K562 treated with DMSO at 1 percent for 12 hours (cell line): ENCODE results near the gene RNLS. TPM values are rescaled to one million over a fixed set of nuclear protein-coding genes. Genes with fewer than 3 reads are reported as not detected.

Experiments
- total RNA-seq: library from RNA; unstranded; fragments of 300-600 nt; gene quantifications from 2 replicates; pipeline ENCODE4 v1.2.3, GENCODE V29; 2022; ENCODE audit not compliant: insufficient read depth

Gene RNLS
- total RNA-seq: 2.7 TPM in 1 of 2 replicates, not detected in the other

DNA sequence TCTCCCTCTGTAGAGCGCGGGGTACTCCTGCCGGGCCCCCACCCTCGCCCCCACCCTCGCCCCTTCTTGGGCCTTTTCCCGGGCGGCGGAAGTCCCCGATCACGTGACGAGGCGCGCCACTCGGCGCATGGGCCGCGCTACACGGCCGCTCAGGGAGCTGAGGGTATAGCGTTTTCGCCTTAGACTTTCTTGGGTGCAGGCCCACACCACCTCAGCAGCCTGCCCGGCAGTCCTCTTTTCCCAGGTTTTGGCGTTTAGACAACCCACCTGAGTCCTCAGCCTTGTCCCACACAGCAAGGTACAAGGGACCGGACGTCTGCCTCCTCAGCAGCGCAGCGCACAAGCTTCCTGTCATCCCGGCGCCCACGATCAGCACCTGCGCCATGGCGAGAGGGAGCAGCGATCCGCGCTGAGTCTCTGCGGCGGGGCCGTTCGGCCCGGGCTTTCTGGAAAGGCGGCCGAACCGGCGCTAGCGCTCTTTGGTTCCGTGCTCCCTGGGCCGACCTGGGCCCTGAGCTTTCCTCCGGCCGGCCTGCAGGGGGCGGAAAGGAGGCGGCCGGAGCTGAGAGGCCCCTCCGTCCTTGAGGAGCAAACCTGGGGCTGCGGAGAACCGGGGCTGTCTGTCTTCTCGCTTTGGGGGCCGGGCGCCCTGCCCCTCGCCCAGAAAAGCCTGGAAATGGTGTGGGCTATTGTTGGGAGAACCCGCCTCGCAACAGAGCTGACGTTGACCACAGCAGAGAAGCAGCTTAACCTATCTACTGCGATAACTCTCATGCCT is at the start of gene RNLS:
TSS of gene RNLS (minus strand) at position 513 of the 778 bp plus-strand sequence.

DNA sequence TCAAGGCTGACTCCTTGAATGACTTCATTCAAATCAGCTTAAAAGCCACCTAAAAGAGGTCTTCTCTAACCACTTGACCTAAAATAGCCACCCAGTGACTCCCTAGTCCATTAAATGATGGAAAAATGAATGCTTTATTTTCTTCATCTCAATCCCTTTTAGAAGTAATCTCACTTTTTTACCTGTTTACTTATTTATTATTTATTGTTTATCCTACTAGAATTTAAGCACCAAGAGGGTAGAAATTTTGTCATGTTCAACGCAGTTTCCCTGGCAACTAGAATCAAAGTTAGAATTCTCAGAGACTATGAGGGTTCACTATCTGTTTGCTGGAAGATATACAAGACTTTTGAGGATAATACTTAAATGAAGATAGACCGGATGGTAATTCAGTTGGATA is 3.3 kb upstream of the RNLS start, which contains the start of gene LIPJ:
TSS of gene LIPJ (plus strand) at position 301 of the 400 bp plus-strand sequence. CDS start 3,926 bp downstream, outside the sequence.

Other genes starting within 250 kb of the RNLS start
- not detected in 2 replicates for gene LIPJ, start 3.4 kb upstream of the RNLS start, total RNA-seq
- not detected in 2 replicates for gene LIPF, start 81.1 kb upstream of the RNLS start, total RNA-seq
- gene LIPK, start 122.9 kb upstream of the RNLS start, total RNA-seq: not detected in 2 replicates
- not detected in 2 replicates for gene LIPN, start 176.7 kb upstream of the RNLS start, total RNA-seq
- gene LIPM, start 219.4 kb upstream of the RNLS start, total RNA-seq: not detected in 2 replicates